CD4-positive, alpha-beta T cell treated with Interleukin-1 beta for 1 hour (primary cell): ENCODE data around the gene EFCAB5.
"Not testable (repeated sequence)": the region's sequence is repeated elsewhere in the genome, so short reads cannot be mapped to it uniquely, and the experiment has no call there.

Experiments used
- DNase-seq, 2 donors: peaks; one replicate each; pipeline ENCODE4 v3.0.0-alpha.2; 2020 to 2022

EFCAB5 gene

GRCh38 chr17:30021708-30022317, 80.4 kb downstream of the EFCAB5 start:
- DNase-seq, result peak; percentile 26 to 50

- not testable (repeated sequence) for DNase-seq
These were observed 83.9 kb downstream of the EFCAB5 start for GRCh38 chr17:30025325-30025724.

GRCh38 chr17:30027676-30028075, 86.2 kb downstream of the EFCAB5 start:
- DNase-seq, result no peak

- no peak for DNase-seq
These were observed 89.9 kb downstream of the EFCAB5 start for GRCh38 chr17:30031214-30031869.

GRCh38 chr17:30035369-30035768, 93.9 kb downstream of the EFCAB5 start:
- DNase-seq, result no peak

- not testable (repeated sequence) for DNase-seq
These were observed 99.5 kb downstream of the EFCAB5 start for GRCh38 chr17:30040719-30041518.

- no peak for DNase-seq
These were observed 100.1 kb downstream of the EFCAB5 start for GRCh38 chr17:30041551-30041950.

GRCh38 chr17:30062372-30062771, 120.9 kb downstream of the EFCAB5 start:
- no peak for DNase-seq

- DNase-seq, result no peak
These were observed 123.3 kb downstream of the EFCAB5 start for GRCh38 chr17:30064738-30065137.

GRCh38 chr17:30068465-30068864, 127.0 kb downstream of the EFCAB5 start:
- no peak for DNase-seq

- DNase-seq, result no peak
These were observed 132.8 kb downstream of the EFCAB5 start for GRCh38 chr17:30074254-30074653.

GRCh38 chr17:30074730-30075129, 133.3 kb downstream of the EFCAB5 start:
- no peak for DNase-seq

GRCh38 chr17:30082773-30083172, 141.3 kb downstream of the EFCAB5 start:
- no peak for DNase-seq

- no peak for DNase-seq
These were observed 143.4 kb downstream of the EFCAB5 start for GRCh38 chr17:30084788-30085187.

GRCh38 chr17:30086896-30087295, 145.5 kb downstream of the EFCAB5 start:
- no peak for DNase-seq

- not testable (repeated sequence) for DNase-seq
These were observed 146.0 kb downstream of the EFCAB5 start for GRCh38 chr17:30087431-30087830.

- no peak for DNase-seq
These were observed 149.8 kb downstream of the EFCAB5 start for GRCh38 chr17:30091121-30091670.

- DNase-seq, result no peak
These were observed 150.3 kb downstream of the EFCAB5 start for GRCh38 chr17:30091771-30092170.

- no peak for DNase-seq
These were observed 151.5 kb downstream of the EFCAB5 start for GRCh38 chr17:30092886-30093285.

GRCh38 chr17:30093463-30094147, 152.2 kb downstream of the EFCAB5 start:
- peak; percentile 30 to 70 for DNase-seq

- peak in 1 of 2 donors; percentile 17 for DNase-seq
These were observed 154.2 kb downstream of the EFCAB5 start for GRCh38 chr17:30095507-30096244.
